GM21723 (cell line): Measurements from ENCODE around the gene WT1.

ENCODE experiments used
- ATAC-seq: cut with Tn5 transposase; IDR thresholded peaks from one replicate; pipeline ENCODE4 v1.9.1; 2021; ENCODE audit warnings: mild to moderate bottlenecking, moderate library complexity; ENCODE audit not compliant: unreplicated experiment

WT1 gene

GRCh38 chr11:32438866-32439489 is 3.6 kb upstream of the WT1 start:
- no peak for ATAC-seq

- no peak for ATAC-seq
Measured at GRCh38 chr11:32438346-32438865, 3.1 kb upstream of the WT1 start.

GRCh38 chr11:32437495-32438345 is 2.4 kb upstream of the WT1 start:
- ATAC-seq: no peak

- ATAC-seq: no peak
Measured at GRCh38 chr11:32436751-32437494, 1.6 kb upstream of the WT1 start.

- no peak for ATAC-seq
Measured at GRCh38 chr11:32435942-32436750, 807 bp upstream of the WT1 start.

GRCh38 chr11:32435152-32435480 is 223 bp downstream of the WT1 start:
- no peak for ATAC-seq

- ATAC-seq: no peak
Measured at GRCh38 chr11:32434356-32435151, 785 bp downstream of the WT1 start.

- no peak for ATAC-seq
Measured at GRCh38 chr11:32433914-32434355, 1.4 kb downstream of the WT1 start.

GRCh38 chr11:32433101-32433913 is 2.0 kb downstream of the WT1 start:
- no peak for ATAC-seq

- no peak for ATAC-seq
Measured at GRCh38 chr11:32432565-32432964, 2.8 kb downstream of the WT1 start.

GRCh38 chr11:32430568-32431381 is 4.6 kb downstream of the WT1 start:
- no peak for ATAC-seq

- ATAC-seq: no peak
Measured at GRCh38 chr11:32429477-32429876, 5.9 kb downstream of the WT1 start.

GRCh38 chr11:32428665-32429303 is 6.6 kb downstream of the WT1 start:
- no peak for ATAC-seq

GRCh38 chr11:32427935-32428664 is 7.2 kb downstream of the WT1 start:
- ATAC-seq: no peak

- ATAC-seq: no peak
Measured at GRCh38 chr11:32427616-32427934, 7.8 kb downstream of the WT1 start.

- no peak for ATAC-seq
Measured at GRCh38 chr11:32426819-32427615, 8.3 kb downstream of the WT1 start.
